HCT116 (cell line): ENCODE data around the gene NDUFB6. TPM values are rescaled to one million over a fixed set of nuclear protein-coding genes. Genes with fewer than 3 reads are reported as not detected.

Source experiments
- ATAC-seq: fragments of 200-7000 bp; cut with Tn5 transposase; 2 replicates; pipeline ENCODE4 v1.9.1; 2020; ENCODE audit warnings: mild to moderate bottlenecking, moderate library complexity
- BruUV-seq: library from RNA; stranded (reverse); fragments of 400-500 nt; replicated peaks from 2 replicates; lab custom pipeline; 2021; lab: Mats Ljungman, UMichigan
- CTCF ChIA-PET: fragments of 300-600 bp; sonication (Branson Sonifier 250); formaldehyde crosslinking; loops from one replicate; lab custom pipeline; 2021; ENCODE audit warnings: antibody characterized with exemption; lab: Charles Lee
- POLR2A ChIA-PET: fragments of 300-600, 350-600 bp; sonication (Branson Sonifier 250); formaldehyde crosslinking; loops from one replicate; lab custom pipeline; 2021; ENCODE audit warnings: antibody characterized with exemption; lab: Charles Lee
- RAD21 ChIA-PET, 2 experiments: fragments of 300-600 bp; sonication (Branson Sonifier 250); formaldehyde crosslinking; loops; one replicate each; lab custom pipeline; 2023; ENCODE audit warnings: low total read pairs in 2 of 2; ENCODE audit not compliant: uncharacterized antibody in 2 of 2, unreplicated experiment in 2 of 2, low non-redundant PET in 1 of 2; lab: Charles Lee
- DNase-seq: peaks from one replicate; pipeline ENCODE4 v3.0.0-alpha.2; 2010; ENCODE audit warnings: low read depth, low spot score
- H2AFZ ChIP-seq: fragments of 200-600 bp; shearing (Covaris generic), sonication (generic); 2 replicates; pipeline ENCODE4 v1.6.1; 2017; ENCODE audit warnings: low read depth, mixed run types, mixed read lengths, antibody characterized with exemption, low read length; ENCODE audit not compliant: poor library complexity, severe bottlenecking
- H3K27ac ChIP-seq: 2 replicates; pipeline ENCODE4 v1.5.1; 2012; ENCODE audit warnings: low read depth, low read length
- H3K27me3 ChIP-seq: fragments of 200-600 bp; sonication (generic); 2 replicates; pipeline ENCODE4 v1.6.1; 2016; ENCODE audit warnings: mixed run types, low read length, mixed read lengths; ENCODE audit not compliant: insufficient read depth
- H3K36me3 ChIP-seq, 2 experiments: fragments of 200-500 bp in 1 of 2; fragments of 200-600 bp in 1 of 2; sonication (Bioruptor generic) in 1 of 2; sonication (generic) in 1 of 2; 2 replicates each; pipeline versions ENCODE4 v1.5.1 to v1.6.1; 2014 to 2016; ENCODE audit warnings: low read length in 2 of 2, inconsistent platforms in 1 of 2, mixed read lengths in 1 of 2, mixed run types in 1 of 2; ENCODE audit not compliant: insufficient read depth in 2 of 2, control insufficient read depth in 1 of 2
- H3K4me1 ChIP-seq, 2 experiments: fragments of 200-600 bp in 1 of 2; sonication (generic) in 1 of 2; 2 replicates each; pipeline versions ENCODE4 v1.5.1 to v1.6.1; 2012 to 2017; ENCODE audit warnings: low read length in 2 of 2, inconsistent platforms in 1 of 2, mild to moderate bottlenecking in 1 of 2, mixed read lengths in 1 of 2, mixed run types in 1 of 2, moderate library complexity in 1 of 2; ENCODE audit not compliant: insufficient read depth in 2 of 2, control insufficient read depth in 1 of 2
- H3K4me2 ChIP-seq: fragments of 200-600 bp; sonication (generic); 2 replicates; pipeline ENCODE4 v1.6.1; 2017; ENCODE audit warnings: mixed run types, low read length, mixed read lengths
- H3K4me3 ChIP-seq, 2 experiments: fragments of 200-600 bp in 1 of 2; sonication (generic) in 1 of 2; replicated peaks in 1 of 2; 2 replicates each; pipeline ENCODE4 v1.5.1; 2011 to 2016; ENCODE audit warnings: low read length in 2 of 2, control low read depth in 1 of 2, low read depth in 1 of 2, mild to moderate bottlenecking in 1 of 2, mixed read lengths in 1 of 2, mixed run types in 1 of 2
- H3K79me2 ChIP-seq: fragments of 200-600 bp; sonication (generic); 2 replicates; pipeline ENCODE4 v1.6.1; 2017; ENCODE audit warnings: mild to moderate bottlenecking, mixed run types, low read length, moderate library complexity, mixed read lengths; ENCODE audit not compliant: insufficient read depth
- H3K9ac ChIP-seq: fragments of 200-600 bp; sonication (generic); 2 replicates; pipeline ENCODE4 v1.6.1; 2016; ENCODE audit warnings: low read length, mixed read lengths
- H3K9me2 ChIP-seq: fragments of 200-600 bp; sonication (generic), shearing (Covaris generic); 2 replicates; pipeline ENCODE4 v1.6.1; 2017; ENCODE audit warnings: mixed run types, mild to moderate bottlenecking, moderate library complexity; ENCODE audit not compliant: insufficient read depth
- H3K9me3 ChIP-seq, 2 experiments: fragments of 200-500 bp in 1 of 2; fragments of 200-600 bp in 1 of 2; sonication (Bioruptor generic) in 1 of 2; sonication (generic) in 1 of 2; 2 replicates each; pipeline ENCODE4 v1.6.1; 2014 to 2017; ENCODE audit warnings: low read length in 2 of 2, mixed read lengths in 2 of 2, inconsistent platforms in 1 of 2, low read depth in 1 of 2, mild to moderate bottlenecking in 1 of 2, mixed run types in 1 of 2, moderate library complexity in 1 of 2; ENCODE audit not compliant: control insufficient read depth in 1 of 2, insufficient read depth in 1 of 2
- H4K20me1 ChIP-seq: fragments of 200-600 bp; sonication (generic), shearing (Covaris generic); 2 replicates; pipeline ENCODE4 v1.6.1; 2017; ENCODE audit warnings: mixed run types, mild to moderate bottlenecking, moderate library complexity; ENCODE audit not compliant: insufficient read depth
- MAX ChIP-seq: IDR thresholded peaks from 2 replicates; pipeline ENCODE4 v1.6.1; 2012
- POLR2AphosphoS5 ChIP-seq: IDR thresholded peaks from 2 replicates; pipeline ENCODE4 v1.6.1; 2011; ENCODE audit warnings: mild to moderate bottlenecking, low read depth, low read length, moderate library complexity
- RAD21 ChIP-seq: IDR thresholded peaks from 2 replicates; pipeline ENCODE4 v1.6.1; 2012; ENCODE audit warnings: low read depth, mild to moderate bottlenecking
- SIN3A ChIP-seq: IDR thresholded peaks from 2 replicates; pipeline ENCODE4 v1.6.1; 2012; ENCODE audit warnings: low read depth
- TCF7L2 ChIP-seq: IDR thresholded peaks from 2 replicates; pipeline ENCODE4 v1.7.0; 2011; ENCODE audit warnings: borderline replicate concordance, inconsistent platforms; ENCODE audit not compliant: insufficient read depth, insufficient read length; ENCODE audit errors: extremely low read depth
- intact Hi-C: fragments of 100-400 bp; cut with micrococcal nuclease; formaldehyde crosslinking; loops from 2 replicates; pipeline ENCODE4 v1.10.0; 2022
- total RNA-seq: library from RNA; stranded (reverse); gene quantifications from one replicate; pipeline ENCODE4 v1.2.1, GENCODE V29; 2021; ENCODE audit not compliant: unreplicated experiment

Gene NDUFB6
- total RNA-seq, 1 experiment from 2014 or later: 68.9 TPM

GRCh38 chr9:32551276-32552051 is 21.5 kb downstream of the NDUFB6 start:
- ChIA-PET CTCF (interaction anchor here (1.6 to 1.9 kb wide), 2 partner anchors 25 to 172 kb away, joined by 3 to 16 read pairs; no protein-coding TSS in a partner anchor), POLR2A (interaction anchor here (1.4 to 2.3 kb wide), 2 partner anchors 30 to 474 kb away, joined by 3 to 6 read pairs; partner anchors contain the start of gene DNAJA1), RAD21 (interaction anchor here in 1 of 2 experiments (1.1 kb wide), 1 partner anchor 25 kb away, joined by 3 read pairs; the partner anchor contains the start of gene RIGI)
- H2AFZ ChIP-seq: no peak overlapping the region
- peak overlapping the region; percentile 61 to 83 for H3K4me3 ChIP-seq
- peaks cover 8 to 22% of the 10 kb centered on the region in 2 experiments for H3K4me1 ChIP-seq
- no TSS peak for BruUV-seq
- H4K20me1 ChIP-seq: no peaks in the 10 kb centered on the region
- ATAC-seq (peak; percentile 34), DNase-seq (peak; percentile 23)
- no peaks in the 10 kb centered on the region for H3K27me3 ChIP-seq
- intact Hi-C loops: no loop called here
- peak overlapping the region; percentile 94 for H3K4me2 ChIP-seq
- no peaks in the 10 kb centered on the region for H3K9me2 ChIP-seq
- H3K36me3 ChIP-seq: no peaks in the 10 kb centered on the region; a peak in 2 of 4 replicates
- peaks cover 69% of the 10 kb centered on the region for H3K79me2 ChIP-seq
- peak overlapping the region; percentile 83 for H3K27ac ChIP-seq
- H3K9me3 ChIP-seq: no peaks in the 10 kb centered on the region
- TF ChIP-seq SIN3A (peak; percentile 45; the same call in 1 of the 2 replicates), RAD21 (no peak)
- H3K9ac ChIP-seq: peak overlapping the region; percentile 75

GRCh38 chr9:32550562-32551275 is 22.2 kb downstream of the NDUFB6 start:
- ChIA-PET CTCF (interaction anchor here (1.6 to 1.7 kb wide), 2 partner anchors 24 to 172 kb away, joined by 3 to 6 read pairs; no protein-coding TSS in a partner anchor), RAD21 (interaction anchor here in 1 of 2 experiments (0.7 kb wide), 1 partner anchor 24 kb away, joined by 3 read pairs; no protein-coding TSS in a partner anchor), POLR2A (interaction anchor here (0.7 kb wide), 1 partner anchor 14 kb away, joined by 3 read pairs; no protein-coding TSS in a partner anchor)
- TF ChIP-seq TCF7L2 (peak; percentile 45), MAX (no peak), POLR2AphosphoS5 (0 out of 2 replicates have a peak, but pooled peaks have one; percentile 22)
- BruUV-seq: no TSS peak
- peaks cover 8 to 22% of the 10 kb centered on the region in 2 experiments for H3K4me1 ChIP-seq
- intact Hi-C loops: no loop called here
- H2AFZ ChIP-seq: no peak overlapping the region
- peak overlapping the region; percentile 83 for H3K27ac ChIP-seq
- no peaks in the 10 kb centered on the region for H3K9me3 ChIP-seq
- H3K9me2 ChIP-seq: no peaks in the 10 kb centered on the region
- peak overlapping the region; percentile 94 for H3K4me2 ChIP-seq
- DNase-seq: no peak
- peak; percentile 62 for ATAC-seq
- peak overlapping the region; percentile 61 to 83 for H3K4me3 ChIP-seq
- no peaks in the 10 kb centered on the region for H4K20me1 ChIP-seq
- H3K9ac ChIP-seq: peak overlapping the region; percentile 75
- no peaks in the 10 kb centered on the region for H3K27me3 ChIP-seq
- H3K79me2 ChIP-seq: peaks cover 72% of the 10 kb centered on the region
- H3K36me3 ChIP-seq: no peaks in the 10 kb centered on the region; a peak in 2 of 4 replicates
